H9 (cell line): Measurements from ENCODE around the gene DENND1A. TPM values are rescaled to one million over a fixed set of nuclear protein-coding genes. Genes with fewer than 3 reads are reported as not detected.

Experiments
- DNase-seq: peaks from one replicate; pipeline ENCODE4 v3.0.0-alpha.2; 2017
- H2AFZ ChIP-seq: one replicate; pipeline ENCODE4 v1.6.1; 2013; ENCODE audit warnings: mild to moderate bottlenecking, low read length, control low read depth, moderate library complexity
- H2AK5ac ChIP-seq: 2 replicates; pipeline ENCODE4 v1.6.1; 2013; ENCODE audit warnings: low read length, control low read depth, mixed read lengths; ENCODE audit not compliant: insufficient read length
- H2BK120ac ChIP-seq: one replicate; pipeline ENCODE4 v1.6.1; 2013; ENCODE audit warnings: low read depth, mild to moderate bottlenecking, low read length, control low read depth, inconsistent platforms; ENCODE audit not compliant: poor library complexity, severe bottlenecking
- H2BK12ac ChIP-seq: 2 replicates; pipeline ENCODE4 v1.6.1; 2013; ENCODE audit warnings: low read length, control low read depth, mixed read lengths, low read depth; ENCODE audit not compliant: insufficient read length
- H2BK15ac ChIP-seq: 2 replicates; pipeline ENCODE4 v1.6.1; 2013; ENCODE audit warnings: low read depth, low read length, control low read depth
- H2BK20ac ChIP-seq: one replicate; pipeline ENCODE4 v1.6.1; 2013; ENCODE audit warnings: low read depth, mild to moderate bottlenecking, low read length, control low read depth, inconsistent platforms; ENCODE audit not compliant: poor library complexity, severe bottlenecking
- H2BK5ac ChIP-seq: 2 replicates; pipeline ENCODE4 v1.6.1; 2013; ENCODE audit warnings: low read length, control low read depth, mixed read lengths; ENCODE audit not compliant: insufficient read length
- H3K14ac ChIP-seq: 2 replicates; pipeline ENCODE4 v1.6.1; 2013; ENCODE audit warnings: low read length, control low read depth; ENCODE audit not compliant: insufficient read depth
- H3K18ac ChIP-seq: 2 replicates; pipeline ENCODE4 v1.6.1; 2013; ENCODE audit warnings: low read depth, mild to moderate bottlenecking, mixed read lengths, low read length, control low read depth; ENCODE audit not compliant: insufficient read length
- H3K23ac ChIP-seq: 2 replicates; pipeline ENCODE4 v1.6.1; 2013; ENCODE audit warnings: low read length, control low read depth, mixed read lengths, low read depth; ENCODE audit not compliant: insufficient read length
- H3K23me2 ChIP-seq: 2 replicates; pipeline ENCODE4 v1.6.1; 2013; ENCODE audit warnings: low read depth, mild to moderate bottlenecking, mixed read lengths, low read length, control low read depth; ENCODE audit not compliant: insufficient read length, poor library complexity, severe bottlenecking
- H3K27ac ChIP-seq: 2 replicates; pipeline ENCODE4 v1.5.1; 2013; ENCODE audit warnings: low read length, control low read depth, mixed read lengths, low read depth; ENCODE audit not compliant: insufficient read length
- H3K27me3 ChIP-seq: 2 replicates; pipeline ENCODE4 v1.6.1; 2013; ENCODE audit warnings: low read length, control low read depth, inconsistent platforms; ENCODE audit not compliant: insufficient read depth
- H3K4ac ChIP-seq: 2 replicates; pipeline ENCODE4 v1.6.1; 2013; ENCODE audit warnings: low read depth, mild to moderate bottlenecking, control low read depth, inconsistent platforms, low read length, moderate library complexity
- H3K4me1 ChIP-seq: 2 replicates; pipeline ENCODE4 v1.6.1; 2013; ENCODE audit warnings: low read length, control low read depth, inconsistent platforms; ENCODE audit not compliant: insufficient read depth
- H3K4me2 ChIP-seq: 2 replicates; pipeline ENCODE4 v1.6.1; 2013; ENCODE audit warnings: low read length, control low read depth, mixed read lengths; ENCODE audit not compliant: insufficient read length, insufficient read depth
- H3K56ac ChIP-seq: 2 replicates; pipeline ENCODE4 v1.6.1; 2013; ENCODE audit warnings: low read depth, mild to moderate bottlenecking, mixed read lengths, low read length, control low read depth; ENCODE audit not compliant: insufficient read length
- H3K79me1 ChIP-seq: 2 replicates; pipeline ENCODE4 v1.6.1; 2013; ENCODE audit warnings: low read depth, mild to moderate bottlenecking, moderate library complexity, low read length, control low read depth, inconsistent platforms; ENCODE audit not compliant: insufficient read depth, poor library complexity, severe bottlenecking
- H3K79me2 ChIP-seq: 2 replicates; pipeline ENCODE4 v1.6.1; 2013; ENCODE audit warnings: low read length, control low read depth, inconsistent platforms; ENCODE audit not compliant: insufficient read depth
- H3K9ac ChIP-seq: 2 replicates; pipeline ENCODE4 v1.6.1; 2013; ENCODE audit warnings: low read length, control low read depth, mixed read lengths; ENCODE audit not compliant: insufficient read length; ENCODE audit errors: extremely low read depth
- H3K9me3 ChIP-seq: one replicate; pipeline ENCODE4 v1.6.1; 2013; ENCODE audit warnings: low read depth, low read length, inconsistent platforms; ENCODE audit not compliant: control insufficient read depth
- H3T11ph ChIP-seq: one replicate; pipeline ENCODE4 v1.6.1; 2013; ENCODE audit warnings: mild to moderate bottlenecking, low read length, control low read depth, inconsistent platforms
- H4K20me1 ChIP-seq: one replicate; pipeline ENCODE4 v1.6.1; 2013; ENCODE audit not compliant: control insufficient read depth, insufficient read length, insufficient read depth
- H4K5ac ChIP-seq: 2 replicates; pipeline ENCODE4 v1.6.1; 2013; ENCODE audit warnings: low read depth, mild to moderate bottlenecking, mixed read lengths, low read length, control low read depth; ENCODE audit not compliant: insufficient read length
- H4K8ac ChIP-seq: replicated peaks from 2 replicates; pipeline ENCODE4 v1.6.1; 2013; ENCODE audit warnings: low read length, control low read depth, mixed read lengths, low read depth; ENCODE audit not compliant: insufficient read length
- H4K91ac ChIP-seq: 2 replicates; pipeline ENCODE4 v1.6.1; 2013; ENCODE audit warnings: low read depth, mild to moderate bottlenecking, moderate library complexity, mixed read lengths, low read length, control low read depth; ENCODE audit not compliant: insufficient read length
- H3K27ac Mint-ChIP-seq, 3 experiments: 2 replicates in 2 of 3; 3 replicates in 1 of 3; pipeline ENCODE4 v1.8.0; 2020 to 2021; ENCODE audit warnings: mixed read lengths in 3 of 3, mild to moderate bottlenecking in 1 of 3, moderate library complexity in 1 of 3
- H3K27me3 Mint-ChIP-seq: 2 replicates; pipeline ENCODE4 v1.8.0; 2021; ENCODE audit warnings: low read depth, mild to moderate bottlenecking, moderate library complexity, mixed read lengths
- H3K36me3 Mint-ChIP-seq, 3 experiments: 2 replicates in 2 of 3; 3 replicates in 1 of 3; pipeline ENCODE4 v1.8.0; 2020 to 2021; ENCODE audit warnings: low read depth in 3 of 3, mixed read lengths in 3 of 3; ENCODE audit not compliant: insufficient read depth in 1 of 3
- H3K4me1 Mint-ChIP-seq, 2 experiments: 2 replicates each; pipeline ENCODE4 v1.8.0; 2020; ENCODE audit warnings: mixed read lengths in 2 of 2
- H3K4me3 Mint-ChIP-seq, 2 experiments: 2 replicates in 1 of 2; 3 replicates in 1 of 2; pipeline ENCODE4 v1.8.0; 2020 to 2021; ENCODE audit warnings: mild to moderate bottlenecking in 2 of 2, mixed read lengths in 2 of 2, moderate library complexity in 1 of 2
- H3K9me3 Mint-ChIP-seq, 2 experiments: 2 replicates in 1 of 2; 3 replicates in 1 of 2; pipeline ENCODE4 v1.8.0; 2020; ENCODE audit warnings: mild to moderate bottlenecking in 2 of 2, mixed read lengths in 2 of 2, moderate library complexity in 1 of 2
- CTCF ChIP-seq: fragments of 200-600 bp; sonication (generic); conservative IDR thresholded peaks from 3 replicates; pipeline ENCODE4 v1.8.0; 2021; ENCODE audit warnings: antibody characterized with exemption, mild to moderate bottlenecking
- WGBS: extraction: QIAGEN DNeasy Blood & Tissue Kit; methylation state at CpG from one replicate; pipeline ENCODE4 v1.1.7; 2013; ENCODE audit warnings: missing lambda C conversion rate, low lambda C conversion rate, mixed read lengths; ENCODE audit not compliant: insufficient read length; ENCODE audit errors: extremely low coverage; 5-methylcytosine and 5-hydroxymethylcytosine counted together
- total RNA-seq: library from RNA; stranded (reverse); gene quantifications from 2 replicates; pipeline ENCODE4 v1.2.1, GENCODE V29; 2021

Gene DENND1A
- total RNA-seq, 1 experiment from 2014 or later: 20.4 TPM

GRCh38 chr9:123591283-123591682, 338.6 kb downstream of the DENND1A start:
- Histone ChIP-seq H4K5ac (no peak overlapping the region), H2BK120ac (no peak overlapping the region), H3K79me2 (no peaks in the 10 kb centered on the region), H2AK5ac (no peak overlapping the region), H2AFZ (no peak overlapping the region), H3K4me1 (peaks cover 7% of the 10 kb centered on the region; the same call in 1 of the 2 replicates), H3K4me2 (no peak overlapping the region), H3K79me1 (no peaks in the 10 kb centered on the region), H3K4ac (no peak overlapping the region), H2BK15ac (no peak overlapping the region), H4K20me1 (no peaks in the 10 kb centered on the region), H2BK12ac (no peak overlapping the region), H3K14ac (no peak overlapping the region; the same call in 1 of the 2 replicates), H2BK20ac (no peak overlapping the region), H3K56ac (no peak overlapping the region), H4K8ac (no peak overlapping the region), H3K27me3 (no peaks in the 10 kb centered on the region), H3K23me2 (no peaks in the 10 kb centered on the region), H3K23ac (no peak overlapping the region), H3K18ac (no peak overlapping the region), H3K27ac (no peak overlapping the region), H4K91ac (no peak overlapping the region), H3T11ph (no peak overlapping the region), H3K9ac (no peak overlapping the region), H2BK5ac (no peak overlapping the region), H3K9me3 (no peaks in the 10 kb centered on the region)
- peaks cover 0 to 18% of the 10 kb centered on the region in 2 experiments; a peak in 3 of 5 replicates for H3K9me3 Mint-ChIP-seq
- WGBS: no CpG with 5 or more reads among the region's 4 CpGs
- no peak for TF ChIP-seq CTCF
- H3K4me3 Mint-ChIP-seq: no peak overlapping the region
- H3K36me3 Mint-ChIP-seq: peaks cover 10 to 20% (median 11%) of the 10 kb centered on the region in 3 experiments
- H3K27ac Mint-ChIP-seq: no peak overlapping the region; a peak in 1 of 7 replicates
- no peaks in the 10 kb centered on the region for H3K27me3 Mint-ChIP-seq
- no peak for DNase-seq
- H3K4me1 Mint-ChIP-seq: peaks cover 20 to 31% of the 10 kb centered on the region in 2 experiments
